Ishikawa (cell line): ENCODE data around the gene TCF4.

Experiments
- CREB1 ChIP-seq: IDR thresholded peaks from 2 replicates; pipeline ENCODE4 v1.6.1; 2012; ENCODE audit warnings: low read depth
- EP300 ChIP-seq: IDR thresholded peaks from 2 replicates; pipeline ENCODE4 v1.6.1; 2012; ENCODE audit warnings: borderline replicate concordance

GRCh38 chr18:55287149-55287806 is 300.7 kb downstream of the TCF4 start:
- TF ChIP-seq CREB1 (no peak), EP300 (no peak)
